NCI-H146 treated with DMSO at 0.1 percent for 48 hours (cell line): ENCODE measurements around the gene ZNF598.
A peak's percentile ranks its signal among the peaks of the same experiment; 100 is the strongest.

Experiments
- DNase-seq: peaks from one replicate; lab custom pipeline; 2025; ENCODE audit not compliant: unreplicated experiment; lab: John Stamatoyannopoulos, UW

ZNF598 gene

DNA sequence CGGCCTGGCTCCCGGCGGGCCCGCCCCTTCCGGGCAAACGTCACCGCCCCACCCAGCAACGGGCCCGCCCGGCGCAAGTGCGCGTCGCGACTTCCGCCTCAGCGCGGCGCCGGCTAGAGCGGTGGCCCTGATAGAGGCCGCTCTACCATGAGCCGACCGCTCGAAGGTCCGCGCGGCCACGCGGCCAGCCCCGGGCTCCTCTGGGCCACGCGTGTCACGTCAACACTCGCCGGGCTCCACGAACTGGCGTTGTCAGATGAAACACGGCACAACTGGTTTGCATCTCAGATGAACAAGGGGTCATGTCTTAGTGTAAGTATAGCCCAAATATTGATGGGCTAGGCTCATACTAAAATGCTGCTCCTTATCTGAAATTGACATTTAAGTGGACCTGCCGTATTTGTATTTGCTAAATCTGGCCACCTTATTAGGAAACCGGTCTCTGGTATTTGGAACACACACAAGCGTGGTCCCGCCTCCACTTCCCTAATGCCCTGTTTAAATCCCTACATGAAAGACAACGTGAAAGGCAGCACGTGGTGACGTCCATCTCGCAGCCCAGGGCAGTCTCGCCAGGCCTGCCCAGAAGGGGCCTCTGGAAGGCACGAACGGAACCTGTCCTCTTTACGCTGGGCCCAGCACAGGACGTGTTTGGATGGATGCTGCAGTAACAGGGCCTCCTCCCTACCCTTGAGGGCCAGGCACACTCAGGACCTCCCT, at the start of gene ZNF598:
TSS of gene ZNF598 (minus strand) at position 31 of the 720 bp plus-strand sequence.
- DNase-seq, result peak; percentile 59

DNA sequence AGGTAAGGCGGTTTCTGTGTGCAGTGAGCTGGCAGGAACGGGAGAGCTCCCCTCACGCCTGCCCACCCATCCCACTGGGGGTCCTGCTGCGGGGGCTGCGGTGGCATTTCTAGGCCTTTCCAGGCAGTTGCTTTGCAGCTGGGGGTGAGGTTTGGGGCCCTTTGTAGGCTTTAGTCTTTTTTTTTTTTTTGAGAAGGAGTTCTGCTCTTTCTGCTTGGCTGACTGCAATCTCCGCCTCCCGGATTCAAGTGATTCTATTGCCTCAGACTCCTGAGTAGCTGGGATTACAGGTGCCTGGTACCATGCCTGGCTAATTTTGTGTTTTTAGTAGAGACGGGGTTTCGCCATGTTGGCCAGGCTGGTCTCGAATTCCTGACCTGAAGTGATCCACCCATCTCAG, 49.3 kb upstream of the ZNF598 start:
- DNase-seq, result no peak

DNA sequence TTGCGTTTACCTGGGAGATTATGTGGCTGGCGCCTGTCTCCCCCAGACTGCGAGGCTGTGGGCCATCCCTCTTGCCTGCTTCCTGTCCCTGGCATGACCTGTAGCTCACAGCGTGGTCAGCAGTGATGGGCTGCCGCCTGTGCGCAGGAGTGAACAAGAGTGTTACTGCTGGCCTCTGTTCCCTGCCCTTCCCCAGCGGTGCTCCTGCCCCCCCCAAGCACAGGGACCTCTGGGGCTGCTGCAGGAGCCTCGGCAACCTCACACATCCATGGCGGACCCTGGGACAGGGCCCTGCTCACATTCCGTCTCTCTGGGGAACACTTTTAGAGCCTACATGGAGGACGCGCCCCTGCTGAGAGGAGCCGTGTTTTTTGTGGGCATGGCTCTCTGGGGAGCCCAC, 48.8 kb upstream of the ZNF598 start:
- DNase-seq, result no peak

DNA sequence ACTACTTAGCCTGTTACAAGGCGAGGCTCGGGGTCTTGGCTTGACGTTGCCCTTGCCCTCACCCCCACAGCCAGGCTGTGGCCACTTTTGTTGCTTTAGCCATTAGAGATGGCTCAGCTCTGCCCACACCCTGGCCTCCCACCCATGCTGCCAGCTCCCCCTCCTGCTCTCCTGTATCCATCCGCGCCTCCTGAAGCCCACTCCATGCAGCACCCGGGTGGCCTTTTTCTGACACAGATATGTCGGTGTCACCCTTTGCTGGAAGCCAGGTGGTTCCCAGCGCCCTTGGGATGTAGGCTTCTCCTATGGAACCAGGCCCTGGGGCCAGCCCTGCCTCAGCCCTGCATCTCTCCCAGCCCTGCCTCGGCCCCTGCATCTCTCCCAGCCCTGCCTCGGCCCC, 47.8 kb upstream of the ZNF598 start:
- no peak for DNase-seq

DNA sequence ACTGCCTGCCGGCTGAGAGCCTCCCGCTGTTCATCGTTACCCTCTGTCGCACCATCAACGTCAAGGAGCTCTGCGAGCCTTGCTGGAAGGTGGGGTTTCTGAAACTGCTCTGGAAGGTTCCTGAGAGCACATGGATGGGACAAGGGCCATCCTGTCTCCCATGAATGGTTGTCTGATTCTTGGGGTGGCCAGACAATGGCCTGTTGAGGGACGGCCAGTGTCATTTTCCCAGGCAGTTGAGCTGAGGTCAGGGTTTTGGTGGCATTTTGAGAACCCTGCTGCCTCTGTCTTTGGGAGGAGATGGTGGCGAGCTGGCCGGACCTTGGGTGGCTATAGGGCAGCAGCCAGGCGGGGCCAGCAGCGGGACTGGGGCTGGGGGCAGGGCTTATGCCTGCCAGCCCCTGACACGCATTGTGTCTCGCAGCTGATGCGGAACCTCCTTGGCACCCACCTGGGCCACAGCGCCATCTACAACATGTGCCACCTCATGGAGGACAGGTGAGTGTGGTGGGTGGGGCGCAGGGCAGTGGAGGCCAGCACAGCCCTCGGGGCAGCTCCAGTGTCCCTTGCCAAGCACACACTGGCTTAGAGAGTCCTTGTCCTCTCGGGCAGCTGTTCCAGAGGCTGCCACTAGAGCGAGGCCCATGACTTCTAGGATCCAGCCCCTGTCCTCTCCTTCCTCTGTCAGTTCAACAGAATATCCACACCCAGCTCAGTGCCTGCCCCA, 47.2 kb upstream of the ZNF598 start:
- DNase-seq, result no peak

DNA sequence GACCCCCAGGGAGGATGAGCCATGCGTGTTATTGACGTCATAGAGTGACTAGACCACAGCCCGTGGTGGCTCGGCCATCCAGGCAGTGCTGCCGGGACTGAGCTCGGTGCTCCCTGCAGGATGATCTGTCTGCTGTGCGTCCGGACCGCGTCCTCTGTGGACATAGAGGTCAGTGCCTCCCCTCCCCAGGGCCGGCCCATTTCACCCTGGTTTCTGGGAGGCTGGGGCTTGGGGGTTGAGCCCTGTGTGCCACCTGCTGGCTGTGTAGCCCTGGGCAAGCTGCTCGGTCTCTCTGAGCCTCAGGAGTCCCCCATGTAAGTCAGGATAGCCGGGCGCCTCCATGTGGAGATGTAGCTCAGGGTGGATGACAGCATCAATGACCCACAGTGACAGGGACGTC, 46.5 kb upstream of the ZNF598 start:
- no peak for DNase-seq

DNA sequence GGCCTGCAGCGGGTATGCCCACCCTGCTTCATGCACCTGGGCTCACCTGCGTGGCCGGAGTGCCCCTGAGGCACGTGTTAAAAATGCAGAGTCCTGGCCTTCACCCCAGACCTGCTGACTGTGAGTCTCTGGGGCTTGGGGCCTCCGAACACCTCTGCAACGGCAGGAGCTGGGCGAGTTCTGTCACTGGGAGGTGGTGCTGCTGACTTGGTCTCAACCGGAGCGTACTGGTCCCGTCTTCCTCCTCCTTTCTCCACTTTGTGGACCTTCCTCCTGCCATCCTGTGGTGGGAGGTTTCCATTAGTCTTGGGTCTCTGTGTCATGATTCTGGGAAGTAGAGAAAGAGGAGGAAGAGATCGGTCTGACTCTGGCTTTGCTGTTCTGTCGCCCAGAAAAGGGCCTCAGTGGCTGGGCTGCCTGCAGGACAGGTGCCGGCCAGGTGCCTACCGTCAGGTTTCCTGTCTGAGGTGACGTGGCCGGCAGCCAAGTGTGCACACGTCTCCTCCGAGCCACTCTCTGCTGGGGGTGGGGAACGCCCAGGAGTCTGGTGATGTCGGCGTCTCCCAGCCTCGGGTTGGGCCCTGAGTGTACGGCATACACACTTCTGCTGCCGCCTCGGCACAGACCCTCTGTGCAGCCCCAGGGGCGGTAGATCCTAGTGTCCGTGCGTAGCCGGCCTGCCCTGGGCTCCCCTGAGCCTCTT, 45.1 kb upstream of the ZNF598 start:
- DNase-seq, result no peak

DNA sequence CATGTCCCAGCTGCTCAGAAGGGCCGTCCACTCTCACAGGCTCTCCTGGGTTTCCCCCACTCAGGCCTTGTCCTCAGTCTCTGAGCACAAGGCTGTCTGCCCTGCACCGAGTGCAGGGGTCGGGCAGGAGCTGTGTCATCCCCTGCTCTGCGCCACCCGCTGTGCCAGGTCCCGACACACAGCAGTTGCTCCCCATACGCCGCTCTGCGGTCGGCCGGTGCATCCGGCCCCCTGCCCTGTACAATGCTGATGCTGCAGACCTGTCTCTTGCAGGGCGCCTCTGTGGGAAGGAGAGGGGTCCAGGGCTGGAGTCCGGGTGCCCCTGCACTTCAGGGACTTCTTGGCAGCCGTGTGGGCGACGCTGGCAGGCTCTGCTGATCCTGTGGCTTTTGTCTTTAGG, 44.3 kb upstream of the ZNF598 start:
- DNase-seq, result no peak

DNA sequence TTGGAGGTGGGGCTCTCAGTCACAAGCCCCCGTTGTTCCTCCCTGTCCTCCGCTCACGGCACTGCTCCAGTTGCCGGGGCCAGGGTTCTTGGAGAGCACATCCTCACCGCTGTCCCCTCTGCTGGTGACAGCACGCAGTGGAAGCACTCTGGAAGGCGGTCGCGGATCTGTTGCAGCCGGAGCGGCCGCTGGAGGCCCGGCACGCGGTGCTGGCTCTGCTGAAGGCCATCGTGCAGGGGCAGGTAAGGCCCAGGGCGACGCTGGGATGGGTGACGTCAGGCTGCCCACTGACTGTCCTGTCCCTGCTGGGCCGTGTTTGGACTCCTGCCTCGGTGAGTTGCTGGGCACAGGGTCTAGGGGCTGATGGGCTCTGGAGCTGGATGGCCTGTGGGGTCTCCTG, 43.6 kb upstream of the ZNF598 start:
- DNase-seq, result no peak

DNA sequence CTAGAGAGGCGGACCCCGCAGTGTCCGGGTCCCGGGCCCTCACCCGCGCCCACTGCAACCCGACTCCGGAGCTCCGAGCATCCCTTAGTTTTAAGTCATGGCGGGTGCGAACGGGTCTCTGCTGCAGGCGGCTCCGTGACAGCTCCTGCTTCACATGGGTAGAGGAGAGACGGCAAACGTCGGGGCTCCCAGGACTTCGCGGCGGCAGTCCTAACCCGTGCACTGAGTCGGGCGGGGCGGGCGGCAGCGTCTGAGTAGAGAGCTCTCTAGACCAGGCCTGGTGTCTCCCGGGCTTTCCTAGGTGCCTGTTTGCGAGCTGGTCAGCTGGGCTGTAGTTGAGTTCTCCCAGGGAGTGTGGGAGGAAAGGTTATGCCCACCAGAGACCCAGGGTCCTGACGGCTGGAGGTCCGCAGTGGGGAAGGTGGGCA, 38.5 kb upstream of the ZNF598 start:
- DNase-seq, result no peak

DNA sequence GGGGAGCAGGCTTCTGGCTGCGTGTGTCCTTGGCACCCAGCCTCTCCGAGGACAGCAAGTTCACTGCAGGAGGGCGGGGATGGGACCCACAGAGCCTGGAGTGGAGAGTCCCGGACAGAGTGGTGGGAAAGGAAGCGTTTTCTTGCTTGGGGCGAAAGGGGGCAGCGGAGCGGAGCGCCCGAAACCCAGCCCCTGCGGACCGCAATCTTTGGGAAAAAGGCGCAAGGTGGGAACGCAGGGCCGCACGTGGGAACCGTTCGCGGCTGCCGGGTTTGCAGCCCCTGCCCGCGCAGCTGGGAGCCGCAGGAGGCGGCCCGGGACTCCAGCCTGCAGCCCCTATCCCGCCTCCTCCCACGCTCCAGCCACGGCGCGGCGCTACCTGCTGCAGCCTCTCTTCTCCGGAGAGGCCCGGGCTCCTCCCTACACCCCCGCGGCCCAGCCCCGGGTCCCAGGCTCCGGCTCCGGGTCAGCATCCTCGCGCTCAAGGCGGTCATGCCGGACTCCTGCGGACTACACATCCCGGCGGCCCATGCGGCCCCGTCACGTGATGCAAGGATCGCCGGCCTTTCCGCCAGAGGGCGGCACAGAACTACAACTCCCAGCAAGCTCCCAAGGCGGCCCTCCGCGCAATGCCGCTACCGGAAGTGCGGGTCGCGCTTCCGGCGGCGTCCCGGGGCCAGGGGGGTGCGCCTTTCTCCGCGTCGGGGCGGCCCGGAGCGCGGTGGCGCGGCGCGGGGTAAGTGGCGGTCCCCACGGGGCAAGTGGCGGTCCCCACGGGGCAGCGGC, 37.9 kb upstream of the ZNF598 start, which contains the start of the genes NTHL1 and TSC2:
TSS of gene NTHL1 (minus strand) at position 505 of the 786 bp plus-strand sequence. CDS start at position 494, 11 bp downstream.
TSS of gene TSC2 (plus strand) at position 656 of the 786 bp plus-strand sequence. CDS start 631 bp downstream, outside the sequence.
- DNase-seq, result peak; percentile 93

DNA sequence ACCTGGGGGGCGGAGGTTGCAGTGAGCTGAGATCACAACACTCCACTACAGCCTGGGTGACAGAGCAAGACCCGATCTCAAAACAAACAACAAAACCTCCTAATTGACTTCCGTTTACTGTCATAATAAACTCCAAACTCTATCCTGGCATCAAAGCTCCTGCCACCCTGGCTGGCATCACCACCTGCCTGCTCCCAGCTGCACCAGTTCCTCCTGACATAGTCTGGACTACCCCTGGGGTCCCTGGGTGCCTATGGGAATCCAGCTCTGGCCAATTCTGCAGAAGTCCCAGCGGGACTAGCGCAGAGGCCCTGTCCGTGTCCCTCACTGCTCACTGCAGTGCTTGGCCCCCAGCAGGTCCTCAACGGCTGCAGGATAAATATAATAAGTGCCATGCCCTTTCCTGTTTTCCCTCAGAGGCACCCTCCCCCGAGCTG, 37.3 kb upstream of the ZNF598 start:
- DNase-seq, result no peak

DNA sequence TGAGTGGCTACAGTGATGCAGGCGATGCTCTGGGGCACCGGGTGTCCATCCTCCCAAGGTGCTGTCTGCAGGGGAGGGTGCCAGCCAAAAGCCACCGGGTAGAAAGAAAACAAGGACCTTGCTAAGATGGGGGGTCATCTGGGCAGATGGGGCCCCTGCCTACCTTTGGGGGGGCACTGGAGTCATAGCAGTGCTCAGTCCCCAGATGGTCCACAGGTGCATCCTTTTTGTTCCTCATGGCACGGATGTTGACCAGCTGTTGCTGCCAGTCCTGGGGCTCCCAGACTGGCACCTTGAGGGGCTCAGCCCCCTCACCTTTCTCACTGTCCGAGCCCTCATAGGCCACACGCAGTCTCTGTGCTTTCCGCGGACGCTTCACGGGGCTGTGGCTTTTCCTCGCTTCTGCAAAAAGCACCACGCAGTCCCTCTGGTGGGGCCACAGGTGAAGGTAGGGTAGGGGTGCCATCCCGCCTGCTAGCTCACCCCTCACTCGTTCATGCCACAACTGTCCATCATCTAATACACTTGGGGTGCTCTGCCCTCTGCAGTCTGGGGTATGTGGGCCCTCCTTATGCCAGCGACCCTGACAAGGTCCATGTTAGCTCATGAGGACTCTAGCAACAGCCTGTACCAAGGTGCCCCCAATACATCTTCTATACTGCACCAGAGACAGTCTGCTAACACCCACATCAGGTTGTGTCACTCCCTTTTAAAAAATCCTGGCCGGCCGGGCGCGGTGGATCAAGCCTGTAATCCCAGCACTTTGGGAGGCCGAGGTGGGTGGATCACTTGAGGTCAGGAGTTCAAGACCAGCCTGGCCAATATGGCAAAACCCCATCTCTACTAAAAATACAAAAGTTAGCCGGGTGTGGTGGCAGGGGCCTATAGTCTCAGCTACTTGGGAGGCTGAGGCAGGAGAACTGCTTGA, 36.6 kb upstream of the ZNF598 start:
- no peak for DNase-seq

DNA sequence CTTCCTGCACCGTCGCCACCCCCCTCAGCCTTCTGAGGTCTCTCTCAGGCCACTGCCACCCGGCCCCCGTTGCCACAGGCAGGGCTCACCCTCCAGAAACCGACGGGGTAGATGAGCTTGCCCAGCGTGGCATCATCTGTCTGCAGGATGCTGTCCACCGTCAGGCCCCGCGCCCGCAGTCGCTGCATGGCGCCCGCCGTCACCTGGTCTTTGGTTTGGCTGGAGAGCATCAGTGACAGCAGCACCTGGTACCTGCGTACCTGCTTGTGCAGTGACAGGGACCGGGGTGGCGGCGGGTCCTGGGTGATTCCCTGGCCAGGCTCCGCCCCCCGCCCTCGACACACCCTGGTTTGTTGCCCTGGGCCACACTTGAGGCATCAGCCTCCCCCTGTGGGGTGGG, 34.9 kb upstream of the ZNF598 start:
- no peak for DNase-seq

DNA sequence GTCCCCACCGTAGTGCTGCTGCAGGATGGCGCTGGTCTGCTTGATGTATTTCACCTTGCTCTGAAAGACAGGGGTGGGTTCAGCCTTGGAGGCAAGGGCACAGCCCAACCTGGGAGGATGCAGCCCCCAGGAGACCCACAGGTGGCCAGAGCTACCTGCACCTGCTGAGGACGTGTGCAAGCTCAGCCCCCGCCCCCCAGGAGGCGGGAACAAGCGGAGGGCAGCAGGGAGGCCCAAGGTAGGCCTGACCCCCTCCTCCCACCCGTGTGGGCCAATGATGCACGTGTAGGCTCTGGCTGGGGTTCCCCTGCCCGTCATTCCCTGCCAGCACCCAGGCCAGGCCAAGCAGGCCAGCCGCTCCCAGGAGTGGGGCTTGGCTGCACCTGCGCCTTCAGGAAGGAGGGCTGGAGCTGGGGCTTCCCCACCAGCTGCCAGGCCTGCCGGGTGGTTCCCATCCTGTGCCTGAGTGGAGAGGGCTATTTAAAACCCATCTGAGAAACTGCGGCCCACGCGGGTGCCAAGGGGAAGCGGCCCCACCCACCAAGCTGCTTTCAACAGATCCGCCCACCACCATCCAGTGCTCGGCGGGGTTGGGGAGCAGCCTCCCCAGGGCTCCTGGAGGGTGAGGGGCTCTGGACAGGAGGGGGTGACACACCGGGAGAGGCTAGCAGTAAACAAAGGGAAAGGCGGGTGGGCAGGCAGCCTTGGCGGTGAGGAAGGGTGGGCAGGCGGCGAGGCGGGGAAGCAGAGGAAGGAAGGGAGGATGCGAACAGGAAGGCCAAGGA, 34.2 kb upstream of the ZNF598 start:
- no peak for DNase-seq

DNA sequence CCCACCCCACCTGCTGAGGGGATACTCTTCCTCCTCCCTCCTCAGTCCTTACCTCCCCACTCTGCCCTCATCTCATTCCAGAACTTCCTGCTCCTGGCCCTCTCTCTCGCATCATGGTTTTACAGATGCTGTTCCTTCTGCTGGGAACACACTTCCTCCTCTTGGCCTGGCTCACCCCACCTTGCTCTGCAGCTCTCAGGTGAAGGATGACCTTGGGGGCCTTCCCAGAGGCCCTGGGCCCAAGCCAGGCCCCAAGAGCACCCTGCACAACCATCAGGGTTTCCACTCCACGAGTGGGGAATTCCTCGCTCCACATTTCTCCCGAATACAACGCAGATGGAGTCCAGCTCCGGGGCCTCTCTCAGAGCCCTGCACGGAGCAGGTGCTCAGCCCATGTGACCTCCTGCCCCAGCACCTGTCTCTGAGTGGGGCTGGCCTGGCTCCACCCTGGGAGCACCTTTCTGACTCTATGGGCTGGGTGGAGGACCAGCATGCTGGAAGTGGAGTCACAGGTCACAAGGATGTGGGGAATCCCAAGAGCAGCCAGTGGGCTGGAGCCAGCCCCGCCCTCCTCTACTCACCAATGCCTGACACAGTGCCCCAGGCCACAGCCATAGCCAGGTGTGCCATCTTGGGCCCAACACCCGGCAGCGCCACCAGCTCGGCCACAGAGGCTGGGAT, 33.5 kb upstream of the ZNF598 start:
- no peak for DNase-seq

DNA sequence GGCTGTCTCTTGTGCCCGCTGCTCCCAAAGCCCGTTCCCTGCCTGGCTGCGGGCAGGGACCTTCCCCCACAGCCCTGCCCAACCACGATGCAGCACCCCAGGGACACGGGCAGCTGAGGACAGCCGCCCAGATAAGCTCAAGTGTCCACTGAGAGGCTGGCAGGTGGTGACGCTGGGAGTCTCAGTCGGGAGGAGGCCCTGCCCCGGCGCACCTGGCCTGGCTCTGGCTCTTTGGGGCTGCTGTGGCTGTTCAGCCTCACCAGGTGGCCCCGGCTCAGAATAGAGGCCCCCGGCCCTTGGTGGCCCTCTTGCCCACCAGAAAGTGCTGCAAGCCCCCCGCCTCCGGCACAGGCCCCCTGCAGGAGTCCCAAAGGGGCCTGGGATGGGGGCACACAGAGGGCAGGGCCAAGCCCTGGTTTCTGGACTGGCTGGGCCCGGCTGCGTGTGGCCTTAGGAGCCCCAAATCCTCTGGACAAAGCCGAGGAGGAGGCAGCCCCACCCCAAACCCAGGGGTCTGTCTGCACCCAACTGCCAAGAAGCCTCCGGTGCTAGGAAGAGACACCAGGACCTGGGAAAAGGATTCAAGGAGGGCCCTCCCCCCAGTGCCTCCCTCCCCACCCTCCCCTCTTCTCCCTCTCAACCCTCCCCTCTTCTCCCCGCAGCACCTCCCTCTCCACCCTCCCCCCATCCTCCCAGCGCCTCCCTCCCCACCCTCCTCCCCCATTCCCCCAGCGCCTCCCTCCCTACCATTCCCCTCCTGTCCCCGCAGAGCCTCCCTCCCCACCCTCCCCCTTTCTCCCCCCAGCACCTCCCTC, 32.8 kb upstream of the ZNF598 start:
- DNase-seq, result peak; percentile 60
